Measurements from ENCODE around the gene GTPBP2.
A peak's percentile ranks its signal among the peaks of the same experiment; 100 is the strongest.
"Not testable (repeated sequence)": the region's sequence is repeated elsewhere in the genome, so short reads cannot be mapped to it uniquely, and the experiment has no call there.

Gene GTPBP2

GRCh38 chr6:43657221-43657802 is 28.2 kb upstream of the GTPBP2 start:
- DNase-seq = peak; percentile 21

- DNase-seq = not testable (repeated sequence)
These were observed 23.8 kb upstream of the GTPBP2 start for GRCh38 chr6:43652822-43653221.

DNA sequence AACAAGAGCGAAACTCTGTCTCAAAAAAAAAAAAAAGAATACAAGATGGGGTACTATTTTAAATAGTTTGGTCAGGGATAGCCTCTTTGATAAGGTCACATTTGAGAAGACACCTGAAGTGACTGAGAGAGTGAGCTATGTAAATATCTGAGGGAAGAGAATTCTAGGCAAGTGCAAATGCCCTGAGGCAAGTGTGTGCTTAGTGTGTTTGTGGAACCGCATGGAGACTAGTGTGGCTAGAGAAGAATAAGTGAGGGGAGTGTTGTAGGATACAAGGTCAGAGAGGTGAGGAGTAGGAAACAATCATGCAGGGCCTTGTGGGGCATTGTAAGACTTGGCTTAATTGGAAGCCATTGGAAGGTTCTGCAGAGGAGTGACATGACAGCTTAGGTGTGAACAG is 19.2 kb upstream of the GTPBP2 start:
- DNase-seq = no peak

DNA sequence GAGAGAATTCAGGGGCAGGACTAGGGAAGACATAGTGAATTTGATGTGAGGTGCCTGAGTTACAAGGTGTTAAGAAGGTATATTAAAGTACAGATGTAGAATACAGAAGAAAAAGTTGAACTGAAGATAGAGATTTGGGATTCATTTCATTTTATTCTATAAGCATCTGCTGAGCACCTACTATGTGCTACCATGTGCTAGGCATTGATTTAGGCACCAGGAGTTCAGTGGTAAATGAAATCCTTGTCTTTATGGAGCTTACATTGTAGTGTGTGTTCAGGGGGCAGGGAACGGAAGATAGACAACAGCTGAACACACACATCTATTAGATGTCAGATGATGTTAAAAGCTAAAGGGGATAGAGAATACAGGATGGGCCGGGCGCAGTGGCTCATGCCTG is 18.5 kb upstream of the GTPBP2 start:
- DNase-seq = no peak

GRCh38 chr6:43645613-43645964 is 16.5 kb upstream of the GTPBP2 start:
- DNase-seq = no peak

- DNase-seq = peak; percentile 66
These were observed 16.0 kb upstream of the GTPBP2 start, which contains the start of gene RSPH9 for GRCh38 chr6:43644940-43645612. Gene RSPH9 (plus strand): TSS chr6:43645036. CDS start chr6:43645099, 63 bp downstream.

- peak; percentile 58 for DNase-seq
These were observed 11.1 kb upstream of the GTPBP2 start for GRCh38 chr6:43639984-43640800.

DNA sequence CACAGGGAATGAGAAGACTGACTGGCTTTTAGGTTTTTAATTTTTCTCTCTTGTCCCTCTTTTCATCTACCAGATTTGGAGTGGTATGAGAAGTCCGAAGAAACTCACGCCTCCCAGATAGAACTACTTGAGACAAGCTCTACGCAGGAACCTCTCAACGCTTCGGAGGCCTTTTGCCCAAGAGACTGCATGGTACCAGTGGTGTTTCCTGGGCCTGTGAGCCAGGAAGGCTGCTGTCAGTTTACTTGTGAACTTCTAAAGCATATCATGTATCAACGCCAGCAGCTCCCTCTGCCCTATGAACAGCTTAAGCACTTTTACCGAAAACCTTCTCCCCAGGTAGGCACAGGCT is 7.2 kb upstream of the GTPBP2 start:
- no peak for DNase-seq

DNA sequence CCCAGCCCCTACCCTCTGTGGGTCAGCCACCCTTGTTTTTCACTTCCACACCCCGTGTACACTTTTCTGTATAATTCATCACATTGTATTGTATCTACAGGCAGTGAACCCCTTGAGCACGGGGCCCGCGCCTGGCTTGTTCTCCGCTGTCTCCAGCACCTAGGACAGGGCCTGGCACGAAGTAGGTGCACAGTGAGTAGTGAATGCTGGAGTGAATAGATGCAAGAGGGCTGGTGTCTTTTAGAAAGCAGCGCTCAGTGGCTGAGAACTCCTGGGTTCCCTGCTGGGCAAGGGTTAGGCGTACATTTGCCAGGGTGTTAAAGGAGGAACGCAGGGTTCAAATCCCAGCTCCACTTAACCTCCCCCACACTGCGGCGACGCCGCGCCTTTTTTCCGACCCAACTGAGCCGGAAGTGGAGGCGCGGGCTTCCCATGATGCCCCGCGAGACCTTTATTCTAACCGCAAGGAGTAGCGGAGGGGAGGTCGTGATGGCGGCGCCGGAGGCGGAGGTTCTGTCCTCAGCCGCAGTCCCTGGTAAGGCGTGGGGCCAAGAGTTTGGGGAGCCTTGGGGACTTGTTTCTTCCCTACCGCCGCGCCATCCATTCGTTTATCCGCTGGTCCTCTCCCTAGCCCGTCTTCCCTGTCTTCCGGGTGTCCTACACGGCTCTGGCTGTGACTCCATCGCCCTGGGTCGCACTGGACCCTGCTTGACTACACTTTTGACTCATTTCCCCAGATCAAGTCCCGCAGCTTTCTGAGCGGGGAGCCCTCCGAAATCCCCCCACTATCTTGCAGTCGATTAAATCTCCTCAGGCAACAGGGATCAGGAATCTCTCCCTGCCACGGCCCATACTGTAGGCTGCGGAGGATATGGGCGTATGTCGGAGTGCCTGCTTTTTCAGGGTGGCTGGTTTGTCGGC is 6.6 kb upstream of the GTPBP2 start, which contains the start of gene MAD2L1BP:
Gene MAD2L1BP (plus strand): TSS at position 454 of the 921 bp plus-strand sequence. CDS start 36 bp downstream, at position 490.
- peak; percentile 87 for DNase-seq

- DNase-seq = peak; percentile 11
These were observed 5.7 kb upstream of the GTPBP2 start for GRCh38 chr6:43634702-43635303.

- not testable (repeated sequence) for DNase-seq
These were observed 3.9 kb upstream of the GTPBP2 start for GRCh38 chr6:43633002-43633401.

GRCh38 chr6:43630980-43631619 is 2.0 kb upstream of the GTPBP2 start:
- peak; percentile 100 for DNase-seq

GRCh38 chr6:43629505-43630300 is 639 bp upstream of the GTPBP2 start:
- peak; percentile 99 for DNase-seq

DNA sequence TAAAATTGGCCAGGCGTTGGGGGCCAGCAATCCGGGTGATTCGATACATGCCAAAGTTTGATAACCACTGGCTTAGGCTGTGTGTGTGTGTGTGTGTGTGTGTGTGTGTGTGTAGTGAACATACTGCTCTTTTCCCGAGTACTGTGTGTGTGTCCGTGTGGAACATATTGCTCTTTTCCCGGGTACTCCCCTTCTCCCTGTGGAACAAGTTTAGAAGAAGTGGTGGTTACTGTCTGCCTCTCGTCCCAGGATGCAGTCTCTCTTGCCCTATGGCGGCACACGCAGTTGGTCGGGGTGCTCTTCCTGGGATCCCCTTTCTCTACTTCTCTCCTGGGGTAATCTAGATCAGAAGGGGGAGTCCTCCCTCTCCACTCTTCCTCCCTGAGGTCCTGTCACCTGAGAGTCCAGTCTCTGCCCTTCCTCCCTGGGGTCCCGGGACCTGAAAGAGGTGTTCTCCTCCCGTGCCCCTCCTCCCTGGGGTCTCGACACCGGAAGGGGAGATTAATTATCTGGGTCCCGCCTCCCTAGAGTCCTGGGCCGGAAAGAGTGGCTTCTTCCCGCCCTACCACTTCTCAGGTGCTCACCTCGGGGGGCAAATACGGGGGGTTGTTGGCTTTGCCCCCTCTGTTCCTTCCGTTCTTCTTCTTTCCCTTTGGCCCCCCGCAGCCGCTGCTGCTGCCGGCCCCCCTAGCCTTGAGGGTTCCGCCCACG is 516 bp downstream of the GTPBP2 start:
- peak; percentile 62 for DNase-seq

- DNase-seq = peak; percentile 74
These were observed 1.8 kb downstream of the GTPBP2 start for GRCh38 chr6:43627008-43627825.

DNA sequence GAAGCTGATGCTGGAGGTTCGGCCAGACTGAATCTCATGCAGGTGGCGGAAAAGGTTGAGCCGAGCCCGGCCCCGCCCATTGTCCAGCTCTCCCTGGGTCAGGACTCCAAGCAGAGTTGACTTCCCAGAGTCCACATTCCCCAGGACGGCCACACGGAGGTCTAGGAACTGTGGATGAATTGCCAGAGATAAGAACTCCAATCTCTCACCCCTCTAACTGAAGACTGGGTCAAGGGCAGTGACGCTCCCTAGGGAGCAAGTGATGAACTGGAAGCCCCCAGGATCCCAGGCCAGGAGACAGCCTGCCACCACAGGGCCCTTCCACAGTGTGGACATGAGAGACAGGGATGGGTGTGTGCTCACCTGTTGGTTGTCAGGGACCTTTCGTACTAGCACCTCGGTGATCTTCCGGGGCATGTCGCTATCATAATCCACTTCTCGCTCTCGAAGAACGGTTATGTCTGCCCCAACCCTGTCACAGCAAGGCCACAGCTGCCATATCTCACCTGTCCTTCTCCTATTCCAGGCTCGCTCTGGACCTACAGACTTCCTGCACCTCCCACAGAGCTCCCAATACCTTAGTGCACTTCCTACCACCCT is 3.6 kb downstream of the GTPBP2 start:
- DNase-seq = no peak

DNA sequence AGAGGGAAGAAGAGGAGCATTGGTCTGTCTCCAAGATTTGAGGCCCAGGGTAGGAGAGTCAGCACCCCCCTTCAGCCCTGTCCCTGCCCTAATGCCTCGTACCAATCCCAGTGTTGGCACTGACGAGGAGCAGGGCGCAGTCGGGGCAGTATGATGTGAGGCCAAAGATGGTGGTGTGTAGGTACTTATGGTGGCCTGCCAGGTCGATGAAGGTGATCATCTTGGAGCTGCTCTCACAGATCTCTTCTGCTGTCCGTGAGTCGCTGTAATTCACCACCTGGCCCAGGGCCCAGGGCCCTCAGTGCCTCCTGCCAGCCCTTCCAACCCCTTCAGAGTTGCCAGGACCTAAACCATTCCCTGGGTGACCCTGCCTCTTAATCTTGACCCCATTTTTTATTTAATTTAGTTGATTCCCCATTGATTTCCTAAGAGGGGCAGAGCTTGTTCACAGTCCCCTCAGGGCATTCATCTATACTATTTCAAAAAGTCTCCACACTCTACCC is 4.2 kb downstream of the GTPBP2 start:
- no peak for DNase-seq

All from hematopoietic multipotent progenitor cell treated with erythropoietin and hydrocortisone succinate and interleukin-3 and kit ligand, for 8 days (in vitro differentiated cells).